ENCODE results near the gene PCSK7. TPM values are rescaled to one million over a fixed set of nuclear protein-coding genes. Genes with fewer than 3 reads are reported as not detected.
A peak's percentile ranks its signal among the peaks of the same experiment; 100 is the strongest.

The PCSK7 gene
- total and polyA plus RNA-seq, 2 donors from 2014 or later = 14.5 to 70.2 TPM

DNA sequence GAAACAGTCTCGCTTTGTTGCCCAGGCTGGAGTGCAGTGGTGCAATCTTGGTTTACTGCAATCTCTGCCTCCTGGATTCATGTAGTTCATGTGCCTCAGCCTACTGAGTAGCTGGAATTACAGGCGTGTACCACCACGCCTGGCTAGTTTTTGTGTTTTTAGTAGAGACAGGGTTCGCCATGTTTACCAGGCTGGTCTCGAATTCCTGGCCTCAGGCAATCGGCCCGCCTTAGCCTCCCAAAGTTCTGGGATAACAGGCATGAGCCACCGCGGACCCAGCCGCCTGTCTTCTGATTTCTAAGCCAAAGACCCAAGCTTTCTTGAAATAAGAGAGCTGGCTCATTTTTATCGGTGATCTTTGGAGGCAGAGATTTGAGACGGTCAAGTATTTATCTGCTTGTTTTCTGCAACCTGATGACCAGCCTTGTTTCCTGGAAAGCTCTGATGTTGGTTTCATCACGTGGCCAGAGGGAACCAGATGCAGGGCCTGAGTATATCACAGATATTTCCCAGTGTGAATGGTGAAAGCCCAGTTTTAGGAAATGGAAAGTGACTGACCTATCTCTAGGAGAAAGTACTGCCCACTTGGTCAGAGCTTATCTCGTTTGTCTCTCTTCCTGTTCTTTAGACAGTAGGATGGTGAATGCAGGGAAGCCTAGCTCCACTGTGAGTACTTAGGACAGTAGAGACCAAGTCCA lies 59.0 kb downstream of the PCSK7 start:
- Histone ChIP-seq H3K27me3 (ENCODE audit: control insufficient read depth, insufficient read depth, low read length) (no peaks in the 10 kb centered on the region), H3K27ac (ENCODE audit: low read depth in 2 of 2, low read length in 2 of 2) (peak overlapping the region; percentile 5 to 20), H3K4me3 (ENCODE audit: low read length in 3 of 3) (no peak overlapping the region), H3K9ac (ENCODE audit: low read length in 3 of 3) (no peak overlapping the region), H3K9me3 (ENCODE audit: control insufficient read depth in 2 of 3, insufficient read depth in 1 of 3, low read length in 3 of 3) (no peaks in the 10 kb centered on the region), H3K4me1 (ENCODE audit: control insufficient read depth in 2 of 3, insufficient read depth in 2 of 3, low read depth in 1 of 3, low read length in 3 of 3) (peaks cover 8 to 9% (median 8%) of the 10 kb centered on the region in 3 donors), H3K36me3 (ENCODE audit: control insufficient read depth in 2 of 3, insufficient read depth in 3 of 3, low read length in 3 of 3) (peaks cover 0 to 11% (median 3%) of the 10 kb centered on the region in 3 donors)
- DNase-seq = peak in 4 of 5 donors; percentile 68 to 86 (median 74)
- no peak for FAIRE-seq
- TF ChIP-seq, protein P1, sequence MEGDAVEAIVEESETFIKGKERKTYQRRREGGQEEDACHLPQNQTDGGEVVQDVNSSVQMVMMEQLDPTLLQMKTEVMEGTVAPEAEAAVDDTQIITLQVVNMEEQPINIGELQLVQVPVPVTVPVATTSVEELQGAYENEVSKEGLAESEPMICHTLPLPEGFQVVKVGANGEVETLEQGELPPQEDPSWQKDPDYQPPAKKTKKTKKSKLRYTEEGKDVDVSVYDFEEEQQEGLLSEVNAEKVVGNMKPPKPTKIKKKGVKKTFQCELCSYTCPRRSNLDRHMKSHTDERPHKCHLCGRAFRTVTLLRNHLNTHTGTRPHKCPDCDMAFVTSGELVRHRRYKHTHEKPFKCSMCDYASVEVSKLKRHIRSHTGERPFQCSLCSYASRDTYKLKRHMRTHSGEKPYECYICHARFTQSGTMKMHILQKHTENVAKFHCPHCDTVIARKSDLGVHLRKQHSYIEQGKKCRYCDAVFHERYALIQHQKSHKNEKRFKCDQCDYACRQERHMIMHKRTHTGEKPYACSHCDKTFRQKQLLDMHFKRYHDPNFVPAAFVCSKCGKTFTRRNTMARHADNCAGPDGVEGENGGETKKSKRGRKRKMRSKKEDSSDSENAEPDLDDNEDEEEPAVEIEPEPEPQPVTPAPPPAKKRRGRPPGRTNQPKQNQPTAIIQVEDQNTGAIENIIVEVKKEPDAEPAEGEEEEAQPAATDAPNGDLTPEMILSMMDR (IDR thresholded peaks at IDR 0.05; ENCODE audit: borderline replicate concordance, extremely low read depth, insufficient read depth) = no peak
- intact Hi-C loops (cut with DNase I) = no loop called here

DNA sequence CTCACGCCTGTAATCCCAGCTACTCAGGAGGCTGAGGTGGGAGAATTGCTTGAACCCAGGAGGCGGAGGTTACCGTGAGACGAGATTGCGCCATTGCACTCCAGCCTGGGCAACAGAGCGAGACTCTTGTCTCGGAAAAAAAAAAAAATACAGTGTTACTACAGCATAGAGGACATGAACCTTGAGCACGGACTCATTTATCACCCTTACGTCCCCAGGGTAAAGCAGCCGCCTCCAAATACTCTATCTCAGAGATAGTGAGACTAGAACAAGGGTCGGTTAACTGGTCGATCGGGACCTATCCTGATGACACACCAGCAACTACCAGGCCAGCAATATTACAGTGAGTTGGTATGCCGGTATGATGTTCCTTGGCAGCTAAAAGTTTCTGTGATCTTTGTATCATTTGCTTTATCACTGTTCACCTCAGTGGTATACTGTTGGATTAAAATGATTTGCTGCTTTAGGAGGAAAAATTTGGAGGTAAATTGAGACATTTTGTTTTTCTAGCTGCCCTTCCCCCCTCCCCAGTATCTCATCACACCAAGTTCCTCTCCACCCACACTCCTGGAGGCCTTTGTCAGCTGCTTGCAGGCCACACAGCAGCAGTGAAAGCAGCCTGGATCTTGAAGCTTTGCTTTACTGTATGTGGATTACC lies 60.3 kb downstream of the PCSK7 start:
- intact Hi-C loops (cut with DNase I) = no loop called here
- FAIRE-seq = no peak

DNA sequence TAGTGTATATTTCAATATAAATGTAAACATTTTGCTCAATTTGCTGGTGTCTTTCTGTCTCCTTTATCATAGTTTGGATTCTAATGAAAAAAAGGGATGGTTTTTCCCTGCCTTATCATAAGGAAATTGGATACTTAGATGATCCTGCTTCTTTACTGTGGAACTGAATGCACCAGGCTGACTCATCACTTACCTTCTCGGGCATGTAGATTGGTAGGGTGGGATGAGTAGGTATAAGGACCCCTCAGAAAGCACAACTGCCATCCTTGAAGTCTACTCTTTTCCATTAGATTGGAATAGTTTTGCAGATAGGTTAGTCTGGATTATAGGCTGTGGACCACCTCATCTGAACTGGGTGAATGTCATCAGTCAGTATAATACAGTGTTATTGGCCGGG lies 60.9 kb downstream of the PCSK7 start:
- H3K36me3 ChIP-seq (ENCODE audit: control insufficient read depth in 2 of 3, insufficient read depth in 3 of 3, low read length in 3 of 3) = peaks cover 0 to 17% (median 16%) of the 10 kb centered on the region in 3 donors
- intact Hi-C loops (cut with DNase I) = no loop called here
- TF ChIP-seq, protein P1 (IDR thresholded peaks at IDR 0.05; ENCODE audit: borderline replicate concordance, extremely low read depth, insufficient read depth) = no peak
- no peak overlapping the region for H3K4me3 ChIP-seq (ENCODE audit: low read length in 3 of 3)
- peaks cover 8 to 9% (median 8%) of the 10 kb centered on the region in 3 donors for H3K4me1 ChIP-seq (ENCODE audit: control insufficient read depth in 2 of 3, insufficient read depth in 2 of 3, low read depth in 1 of 3, low read length in 3 of 3)
- no peaks in the 10 kb centered on the region for H3K27me3 ChIP-seq (ENCODE audit: control insufficient read depth, insufficient read depth, low read length)
- no peak for FAIRE-seq
- DNase-seq = no peak
- no peak overlapping the region for H3K9ac ChIP-seq (ENCODE audit: low read length in 3 of 3)
- H3K9me3 ChIP-seq (ENCODE audit: control insufficient read depth in 2 of 3, insufficient read depth in 1 of 3, low read length in 3 of 3) = no peaks in the 10 kb centered on the region
- no peak overlapping the region for H3K27ac ChIP-seq (ENCODE audit: low read depth in 2 of 2, low read length in 2 of 2)

More for the DNA sequence above, 60.3 kb downstream of the PCSK7 start:
- no peak overlapping the region for H3K27ac ChIP-seq (ENCODE audit: low read depth in 2 of 2, low read length in 2 of 2)
- H3K4me3 ChIP-seq (ENCODE audit: low read length in 3 of 3) = no peak overlapping the region
- TF ChIP-seq, protein P1 (IDR thresholded peaks at IDR 0.05; ENCODE audit: borderline replicate concordance, extremely low read depth, insufficient read depth) = no peak
- peaks cover 0 to 17% (median 11%) of the 10 kb centered on the region in 3 donors for H3K36me3 ChIP-seq (ENCODE audit: control insufficient read depth in 2 of 3, insufficient read depth in 3 of 3, low read length in 3 of 3)
- H3K9me3 ChIP-seq (ENCODE audit: control insufficient read depth in 2 of 3, insufficient read depth in 1 of 3, low read length in 3 of 3) = no peaks in the 10 kb centered on the region
- no peak overlapping the region for H3K9ac ChIP-seq (ENCODE audit: low read length in 3 of 3)
- H3K4me1 ChIP-seq (ENCODE audit: control insufficient read depth in 2 of 3, insufficient read depth in 2 of 3, low read depth in 1 of 3, low read length in 3 of 3) = peaks cover 8 to 9% (median 8%) of the 10 kb centered on the region in 3 donors
- DNase-seq = peak in 1 of 5 donors; percentile 30
- H3K27me3 ChIP-seq (ENCODE audit: control insufficient read depth, insufficient read depth, low read length) = no peaks in the 10 kb centered on the region

All from kidney (tissue), 14 donors.